AG09319 (cell line): Measurements from ENCODE around the gene P3H3.

Experiments
- DNase-seq: peaks from one replicate; pipeline ENCODE4 v3.0.0-alpha.2; 2010; ENCODE audit warnings: low read depth; ENCODE audit errors: extremely low read depth
- CTCF ChIP-seq: IDR thresholded peaks from 2 replicates; pipeline ENCODE4 v1.5.1; 2011; ENCODE audit warnings: low read depth, mild to moderate bottlenecking, inconsistent platforms, low read length, moderate library complexity

P3H3 gene

GRCh38 chr12:6854036-6854435 lies 25.8 kb downstream of the P3H3 start:
- no peak for DNase-seq

GRCh38 chr12:6855322-6855721 lies 27.1 kb downstream of the P3H3 start:
- no peak for DNase-seq
- TF ChIP-seq CTCF = no peak

More at GRCh38 chr12:6854036-6854435, 25.8 kb downstream of the P3H3 start:
- TF ChIP-seq CTCF = no peak

GRCh38 chr12:6858799-6859198 lies 30.6 kb downstream of the P3H3 start:
- no peak for TF ChIP-seq CTCF
- no peak for DNase-seq

- DNase-seq = no peak
- no peak for TF ChIP-seq CTCF
Measured at GRCh38 chr12:6860116-6860515, 31.9 kb downstream of the P3H3 start.

GRCh38 chr12:6860942-6861341 lies 32.7 kb downstream of the P3H3 start:
- no peak for DNase-seq
- TF ChIP-seq CTCF = no peak

- TF ChIP-seq CTCF = no peak
- no peak for DNase-seq
Measured at GRCh38 chr12:6861391-6861790, 33.2 kb downstream of the P3H3 start.

GRCh38 chr12:6863033-6863432 lies 34.8 kb downstream of the P3H3 start:
- no peak for DNase-seq
- no peak for TF ChIP-seq CTCF
